HCT116 (cell line): ENCODE data around the gene ADAMTS14.

Experiments
- CTCF ChIP-seq, 3 experiments: fragments of 200-600 bp in 1 of 3; sonication (generic) in 1 of 3; IDR thresholded peaks in 2 of 3; conservative IDR thresholded peaks in 1 of 3; 2 replicates each; pipeline ENCODE4 v1.5.1; 2012 to 2017; ENCODE audit warnings: low read depth in 2 of 3, low read length in 2 of 3, antibody characterized with exemption in 1 of 3, borderline replicate concordance in 1 of 3, control low read depth in 1 of 3, mild to moderate bottlenecking in 1 of 3, mixed read lengths in 1 of 3, mixed run types in 1 of 3, moderate library complexity in 1 of 3; ENCODE audit not compliant: insufficient read depth in 1 of 3
- EGR1 ChIP-seq: IDR thresholded peaks from 2 replicates; pipeline ENCODE4 v1.6.1; 2012; ENCODE audit warnings: low read depth
- EZH2 ChIP-seq: fragments of 200-600 bp; sonication (generic); IDR thresholded peaks from 2 replicates; pipeline ENCODE4 v1.6.1; 2017; ENCODE audit warnings: antibody characterized with exemption, mixed run types
- EZH2phosphoT487 ChIP-seq: fragments of 200-600 bp; IDR thresholded peaks from 2 replicates; pipeline ENCODE4 v1.6.1; 2018; ENCODE audit warnings: antibody characterized with exemption, borderline replicate concordance
- REST ChIP-seq: IDR thresholded peaks from 2 replicates; pipeline ENCODE4 v1.6.1; 2012; ENCODE audit warnings: low read depth
- SP1 ChIP-seq: IDR thresholded peaks from 2 replicates; pipeline ENCODE4 v1.6.1; 2012; ENCODE audit warnings: low read depth
- ZBTB33 ChIP-seq: IDR thresholded peaks from 2 replicates; pipeline ENCODE4 v1.6.1; 2011; ENCODE audit warnings: mild to moderate bottlenecking, low read length, moderate library complexity; ENCODE audit not compliant: insufficient replicate concordance; ENCODE audit errors: extremely low read depth
- ZNF274 ChIP-seq: fragments of 200-500 bp; sonication (Bioruptor generic); IDR thresholded peaks from 2 replicates; pipeline ENCODE4 v1.6.1; 2014; ENCODE audit warnings: mild to moderate bottlenecking, low read depth, low read length, inconsistent platforms

- TF ChIP-seq ZBTB33 (no peak), CTCF (IDR thresholded peaks at IDR 0.05 in 2 of 3, conservative IDR thresholded peaks at IDR 0.05 in 1 of 3; ENCODE audit: borderline replicate concordance in 1 of 3, insufficient read depth in 1 of 3, low read depth in 2 of 3, low read length in 2 of 3) (no peak), REST (no peak), EZH2 (no peak), SP1 (no peak), ZNF274 (no peak), EGR1 (no peak), EZH2phosphoT487 (no peak)
Observed at GRCh38 chr10:70677016-70677415, 4.7 kb downstream of the ADAMTS14 start.
